H1 (cell line): ENCODE data around the gene ATG4C.

ENCODE experiments used
- EZH2 ChIP-seq: fragments of 200-600 bp; sonication (generic); IDR thresholded peaks from 2 replicates; pipeline ENCODE4 v1.7.1; 2012; ENCODE audit warnings: low read depth, mild to moderate bottlenecking, moderate library complexity, low read length, inconsistent platforms; ENCODE audit not compliant: severe bottlenecking
- JUND ChIP-seq: IDR thresholded peaks from 2 replicates; pipeline ENCODE4 v1.6.1; 2011; ENCODE audit warnings: mild to moderate bottlenecking, improper control_type of control experiment, low read length
- POLR2A ChIP-seq, 2 experiments: IDR thresholded peaks; 1 replicate in 1 of 2; 2 replicates in 1 of 2; pipeline ENCODE4 v1.6.1; 2011; ENCODE audit warnings: low read depth in 2 of 2, low read length in 2 of 2, mild to moderate bottlenecking in 2 of 2; ENCODE audit errors: control extremely low read depth in 1 of 2
- RAD21 ChIP-seq, 2 experiments: IDR thresholded peaks in 1 of 2; conservative IDR thresholded peaks in 1 of 2; 2 replicates each; pipeline ENCODE4 v1.6.1; 2011; ENCODE audit warnings: low read depth in 2 of 2, low read length in 2 of 2, improper control_type of control experiment in 1 of 2, inconsistent platforms in 1 of 2, mild to moderate bottlenecking in 1 of 2, moderate library complexity in 1 of 2
- RFX5 ChIP-seq: IDR thresholded peaks from 2 replicates; pipeline ENCODE4 v1.6.1; 2011; ENCODE audit warnings: low read depth, low read length, improper control_type of control experiment, borderline replicate concordance
- SIRT6 ChIP-seq: IDR thresholded peaks from one replicate; pipeline ENCODE4 v1.7.1; 2012; ENCODE audit warnings: low read length, inconsistent platforms
- TAF1 ChIP-seq: IDR thresholded peaks from 2 replicates; pipeline ENCODE4 v1.6.1; 2011; ENCODE audit warnings: mild to moderate bottlenecking, low read depth, low read length
- TF ChIP-seq, protein P1 (sequence below), 3 experiments: IDR thresholded peaks; 1 replicate in 2 of 3; 2 replicates in 1 of 3; pipeline versions ENCODE4 v1.5.1 to v1.6.1; 2011; ENCODE audit warnings: low read length in 3 of 3, mild to moderate bottlenecking in 3 of 3, inconsistent platforms in 2 of 3, low read depth in 1 of 3, moderate library complexity in 1 of 3; ENCODE audit not compliant: insufficient read depth in 1 of 3; ENCODE audit errors: control extremely low read depth in 1 of 3

DNA sequence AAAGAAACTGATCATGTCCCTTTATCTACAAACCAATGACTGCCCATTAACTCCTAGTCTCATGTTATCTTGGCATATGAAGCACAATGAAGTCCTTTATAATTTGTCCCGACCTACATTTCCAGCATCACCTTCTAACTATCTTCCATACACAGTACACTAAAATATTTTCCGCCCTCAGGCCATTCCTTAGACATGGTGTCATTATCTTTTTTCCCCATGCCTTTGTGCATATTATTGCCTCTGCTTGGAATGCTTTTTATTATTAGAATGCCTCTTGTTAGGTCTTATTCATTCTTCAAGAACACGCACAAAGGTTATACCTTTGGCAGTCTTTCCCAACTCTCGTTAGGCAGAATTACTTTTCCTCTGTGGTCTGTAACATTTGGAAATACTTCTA lies 39.6 kb downstream of the ATG4C start:
- TF ChIP-seq RAD21 (IDR thresholded peaks at IDR 0.05 in 1 of 2, conservative IDR thresholded peaks at IDR 0.05 in 1 of 2; ENCODE audit: low read depth in 2 of 2, low read length in 2 of 2) (no peak), EZH2 (no peak), POLR2A (IDR thresholded peaks at IDR 0.05; ENCODE audit: control extremely low read depth in 1 of 2, low read depth in 2 of 2, low read length in 2 of 2) (no peak), TAF1 (no peak), SIRT6 (no peak), RFX5 (no peak), JUND (no peak)
- TF ChIP-seq, protein P1, sequence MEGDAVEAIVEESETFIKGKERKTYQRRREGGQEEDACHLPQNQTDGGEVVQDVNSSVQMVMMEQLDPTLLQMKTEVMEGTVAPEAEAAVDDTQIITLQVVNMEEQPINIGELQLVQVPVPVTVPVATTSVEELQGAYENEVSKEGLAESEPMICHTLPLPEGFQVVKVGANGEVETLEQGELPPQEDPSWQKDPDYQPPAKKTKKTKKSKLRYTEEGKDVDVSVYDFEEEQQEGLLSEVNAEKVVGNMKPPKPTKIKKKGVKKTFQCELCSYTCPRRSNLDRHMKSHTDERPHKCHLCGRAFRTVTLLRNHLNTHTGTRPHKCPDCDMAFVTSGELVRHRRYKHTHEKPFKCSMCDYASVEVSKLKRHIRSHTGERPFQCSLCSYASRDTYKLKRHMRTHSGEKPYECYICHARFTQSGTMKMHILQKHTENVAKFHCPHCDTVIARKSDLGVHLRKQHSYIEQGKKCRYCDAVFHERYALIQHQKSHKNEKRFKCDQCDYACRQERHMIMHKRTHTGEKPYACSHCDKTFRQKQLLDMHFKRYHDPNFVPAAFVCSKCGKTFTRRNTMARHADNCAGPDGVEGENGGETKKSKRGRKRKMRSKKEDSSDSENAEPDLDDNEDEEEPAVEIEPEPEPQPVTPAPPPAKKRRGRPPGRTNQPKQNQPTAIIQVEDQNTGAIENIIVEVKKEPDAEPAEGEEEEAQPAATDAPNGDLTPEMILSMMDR (IDR thresholded peaks at IDR 0.05; ENCODE audit: control extremely low read depth in 1 of 3, insufficient read depth in 1 of 3, low read depth in 1 of 3, low read length in 3 of 3): no peak
